HEK293T (cell line): Measurements from ENCODE around the gene COX8C.

Experiments used
- ELF4 ChIP-seq: fragments of 450-650 bp; IDR thresholded peaks from 2 replicates; pipeline ENCODE4 v1.6.1; 2017; ENCODE audit warnings: antibody characterized with exemption
- FOXA1 ChIP-seq: fragments of 450-650 bp; IDR thresholded peaks from 2 replicates; pipeline ENCODE4 v1.6.1; 2016; ENCODE audit warnings: mild to moderate bottlenecking
- FOXM1 ChIP-seq: fragments of 450-650 bp; IDR thresholded peaks from 2 replicates; pipeline ENCODE4 v1.6.1; 2017; ENCODE audit warnings: mild to moderate bottlenecking, borderline replicate concordance
- LEF1 ChIP-seq: fragments of 450-650 bp; IDR thresholded peaks from 2 replicates; pipeline ENCODE4 v1.6.1; 2017; ENCODE audit warnings: mild to moderate bottlenecking, borderline replicate concordance
- NFRKB ChIP-seq: fragments of 450-650 bp; IDR thresholded peaks from 2 replicates; pipeline ENCODE4 v1.6.1; 2016; ENCODE audit warnings: mild to moderate bottlenecking, moderate library complexity
- SP1 ChIP-seq: fragments of 450-650 bp; IDR thresholded peaks from 2 replicates; pipeline ENCODE4 v1.6.1; 2017

GRCh38 chr14:93303659-93304058 is 43.3 kb upstream of the COX8C start:
- TF ChIP-seq FOXM1: no peak
- no peak for TF ChIP-seq NFRKB
- no peak for TF ChIP-seq SP1
- TF ChIP-seq ELF4: no peak
- TF ChIP-seq FOXA1: no peak
- TF ChIP-seq LEF1: no peak
